ENCODE data around the gene TINCR.

TINCR gene

DNA sequence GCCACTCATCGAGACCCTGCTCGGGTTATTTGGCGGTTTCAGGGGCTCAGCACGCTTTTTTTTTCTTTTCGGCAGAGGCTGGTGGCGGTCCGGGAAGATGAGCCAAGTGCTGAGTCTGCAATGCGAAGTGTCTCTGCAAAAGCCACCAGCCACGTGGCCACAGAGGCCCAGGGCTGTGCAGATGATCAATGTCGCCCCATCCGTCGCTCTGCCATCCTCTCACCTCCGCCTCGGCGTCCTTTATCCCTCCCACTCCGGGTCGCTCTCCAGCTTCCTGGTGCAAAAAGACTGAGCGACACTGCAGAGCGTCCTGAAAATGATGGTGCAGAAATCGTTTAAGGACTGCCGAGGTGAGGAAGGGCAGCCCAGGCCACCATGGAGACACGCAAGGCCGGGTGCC, 55.0 kb downstream of the TINCR start:
- no peak for DNase-seq (ENCODE audit: low read depth)
